SHP77 treated with DMSO at 0.1 percent for 48 hours (cell line): ENCODE data around the gene BNIPL.

Experiments used
- DNase-seq: peaks from one replicate; lab custom pipeline; 2025; lab: John Stamatoyannopoulos, UW

Gene BNIPL, protein sequence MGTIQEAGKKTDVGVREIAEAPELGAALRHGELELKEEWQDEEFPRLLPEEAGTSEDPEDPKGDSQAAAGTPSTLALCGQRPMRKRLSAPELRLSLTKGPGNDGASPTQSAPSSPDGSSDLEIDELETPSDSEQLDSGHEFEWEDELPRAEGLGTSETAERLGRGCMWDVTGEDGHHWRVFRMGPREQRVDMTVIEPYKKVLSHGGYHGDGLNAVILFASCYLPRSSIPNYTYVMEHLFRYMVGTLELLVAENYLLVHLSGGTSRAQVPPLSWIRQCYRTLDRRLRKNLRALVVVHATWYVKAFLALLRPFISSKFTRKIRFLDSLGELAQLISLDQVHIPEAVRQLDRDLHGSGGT

GRCh38 chr1:151036356-151036755, at the start of gene BNIPL:
BNIPL (plus strand) TSS chr1:151036586; CDS start chr1:151036726, 140 bp downstream.
- DNase-seq: no peak

- no peak for DNase-seq
Observed at GRCh38 chr1:150987924-150988323, 48.5 kb upstream of the BNIPL start.

- no peak for DNase-seq
Observed at GRCh38 chr1:150992626-150993025, 43.8 kb upstream of the BNIPL start.

- no peak for DNase-seq
Observed at GRCh38 chr1:150994248-150994647, 42.1 kb upstream of the BNIPL start.

DNA sequence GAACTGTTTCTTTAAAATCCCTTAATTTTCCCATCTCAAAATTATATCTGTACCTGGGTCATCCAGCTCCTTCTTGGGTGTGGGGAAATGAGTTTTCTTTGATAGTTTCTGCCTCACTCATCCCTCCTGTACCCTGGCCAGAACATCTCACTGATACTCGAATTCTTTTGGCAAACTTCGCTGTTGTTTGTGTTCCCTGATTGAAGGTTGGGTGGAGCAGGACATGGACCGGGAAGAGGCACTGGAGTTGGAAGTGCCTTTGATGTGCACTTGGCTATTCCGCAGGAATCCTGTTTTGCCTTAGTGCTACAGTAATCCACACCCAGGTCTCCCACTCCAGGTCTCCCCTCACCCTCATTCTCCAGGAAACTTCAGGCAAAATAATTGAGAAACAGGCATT, 40.9 kb upstream of the BNIPL start:
- DNase-seq: no peak

DNA sequence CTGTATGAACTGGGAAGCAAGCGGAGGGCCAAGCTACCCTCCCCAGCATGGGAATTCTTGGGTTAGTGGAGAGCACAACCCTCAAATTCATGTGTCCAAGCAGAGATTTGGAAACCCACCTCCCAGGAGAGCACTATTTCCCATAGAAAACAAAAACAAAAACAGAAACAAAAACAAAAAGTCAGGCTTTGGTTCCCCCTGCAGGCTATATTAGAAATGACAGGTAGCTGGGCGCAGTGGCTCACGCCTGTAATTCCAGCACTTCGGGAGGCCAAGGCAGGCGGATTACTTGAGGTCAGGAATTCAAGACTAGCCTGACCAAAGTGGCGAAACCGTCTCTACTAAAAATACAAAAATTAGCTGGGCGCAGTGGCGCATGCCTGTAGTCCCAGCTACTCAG, 40.5 kb upstream of the BNIPL start:
- peak; percentile 30 for DNase-seq

- no peak for DNase-seq
Observed at GRCh38 chr1:150997126-150997872, 39.1 kb upstream of the BNIPL start.

- no peak for DNase-seq
Observed at GRCh38 chr1:150997949-150998348, 38.4 kb upstream of the BNIPL start.

DNA sequence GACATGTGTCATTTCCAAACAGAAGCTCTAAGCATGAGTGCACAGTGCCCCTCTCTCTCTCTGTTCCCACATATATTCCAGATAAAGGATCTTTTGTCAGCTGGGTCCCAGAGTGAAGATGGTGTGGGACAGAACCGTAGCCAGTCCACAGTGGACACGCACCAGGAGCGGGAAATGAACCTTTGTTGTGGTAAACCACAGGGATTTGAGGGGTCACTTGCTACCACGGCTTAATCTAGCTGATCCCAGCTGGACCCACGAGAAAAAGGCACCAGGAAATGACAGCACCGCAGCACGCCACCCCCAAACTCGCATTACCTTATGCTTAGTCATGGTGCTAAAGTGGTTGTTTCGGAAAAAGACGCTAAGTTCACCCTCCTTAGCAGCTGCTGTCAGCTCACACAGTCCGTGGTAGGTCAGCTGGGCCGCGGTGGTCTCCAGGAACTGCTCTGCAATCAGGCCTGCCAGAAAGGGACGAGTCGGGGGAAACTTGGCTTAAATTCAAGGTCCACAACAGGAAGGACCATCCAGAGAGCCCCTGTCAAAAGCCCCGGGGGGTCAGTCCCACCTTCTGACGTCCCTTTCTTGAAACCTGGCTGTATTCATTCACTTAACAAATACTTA, 37.2 kb upstream of the BNIPL start:
- DNase-seq: no peak

DNA sequence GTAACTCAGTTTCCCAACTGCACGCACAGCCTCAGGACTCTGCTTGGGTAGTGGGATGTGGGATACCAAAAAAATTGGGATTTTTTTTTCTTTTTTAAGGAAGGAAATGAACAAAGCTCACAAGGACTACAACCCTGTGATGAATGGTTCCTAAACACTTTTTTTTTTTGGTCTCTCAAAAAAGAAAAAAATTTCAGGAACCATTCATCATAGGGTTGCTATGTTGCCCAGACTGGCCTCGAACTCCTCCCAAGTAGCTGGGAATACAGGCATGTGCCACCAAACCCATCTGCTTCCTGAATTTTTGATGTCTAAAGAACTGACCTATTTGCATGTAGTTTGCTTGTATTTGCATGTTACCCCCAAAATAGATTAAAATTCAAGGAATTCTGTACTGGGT, 36.5 kb upstream of the BNIPL start:
- DNase-seq: no peak

GRCh38 chr1:151000408-151000807, 36.0 kb upstream of the BNIPL start:
- no peak for DNase-seq

DNA sequence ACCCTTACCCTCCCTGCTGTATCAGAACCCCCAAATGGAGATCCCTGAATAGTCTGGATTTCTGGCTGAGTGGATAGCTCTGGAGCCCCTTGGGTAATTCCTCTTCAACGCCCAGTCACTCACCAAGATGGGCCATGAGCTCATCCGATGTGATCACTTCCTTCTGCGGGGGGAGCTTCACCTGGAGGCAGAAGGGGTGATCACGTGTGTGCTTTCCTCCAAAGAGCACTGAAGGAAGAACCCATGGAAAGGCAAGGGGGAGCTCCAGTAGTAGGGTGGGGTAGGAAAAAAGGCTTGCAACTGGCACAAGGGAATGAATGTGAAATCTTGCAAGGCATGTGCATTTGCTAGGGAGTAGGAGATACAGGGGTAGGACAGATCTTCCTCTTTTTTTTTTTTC, 34.8 kb upstream of the BNIPL start:
- DNase-seq: no peak

GRCh38 chr1:151002051-151002450, 34.3 kb upstream of the BNIPL start:
- no peak for DNase-seq

- DNase-seq: no peak
Observed at GRCh38 chr1:151002611-151003010, 33.8 kb upstream of the BNIPL start.

GRCh38 chr1:151003180-151003579, 33.2 kb upstream of the BNIPL start:
- no peak for DNase-seq

DNA sequence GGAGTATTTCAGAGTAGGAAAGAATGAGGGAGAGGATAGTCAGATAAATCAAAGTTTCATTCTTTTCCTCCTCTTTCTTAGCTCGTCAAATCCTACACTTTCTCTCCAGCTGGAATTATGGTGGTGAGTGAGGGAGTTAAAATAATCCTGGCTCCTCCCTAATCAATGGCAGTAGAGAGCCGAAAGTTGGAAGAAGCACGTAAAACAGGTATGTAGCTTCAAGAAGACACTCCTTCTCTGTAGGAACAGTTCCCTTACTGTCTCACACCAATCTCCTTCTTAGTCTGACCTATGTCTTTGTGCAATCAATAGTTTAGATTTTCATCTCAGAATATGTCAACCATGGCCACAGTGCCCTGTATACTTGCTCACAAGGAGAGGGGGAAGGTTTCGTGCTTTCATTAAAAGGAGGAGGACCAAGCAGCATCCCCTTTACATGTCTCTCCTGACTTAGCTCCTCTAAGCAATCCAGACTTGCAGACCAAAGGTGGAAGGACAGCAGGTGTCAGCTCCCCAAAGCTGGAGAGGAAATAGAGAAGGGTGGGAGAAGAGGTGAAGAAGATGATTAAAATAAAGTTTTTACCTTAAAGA, 30.6 kb upstream of the BNIPL start:
- DNase-seq: no peak

DNA sequence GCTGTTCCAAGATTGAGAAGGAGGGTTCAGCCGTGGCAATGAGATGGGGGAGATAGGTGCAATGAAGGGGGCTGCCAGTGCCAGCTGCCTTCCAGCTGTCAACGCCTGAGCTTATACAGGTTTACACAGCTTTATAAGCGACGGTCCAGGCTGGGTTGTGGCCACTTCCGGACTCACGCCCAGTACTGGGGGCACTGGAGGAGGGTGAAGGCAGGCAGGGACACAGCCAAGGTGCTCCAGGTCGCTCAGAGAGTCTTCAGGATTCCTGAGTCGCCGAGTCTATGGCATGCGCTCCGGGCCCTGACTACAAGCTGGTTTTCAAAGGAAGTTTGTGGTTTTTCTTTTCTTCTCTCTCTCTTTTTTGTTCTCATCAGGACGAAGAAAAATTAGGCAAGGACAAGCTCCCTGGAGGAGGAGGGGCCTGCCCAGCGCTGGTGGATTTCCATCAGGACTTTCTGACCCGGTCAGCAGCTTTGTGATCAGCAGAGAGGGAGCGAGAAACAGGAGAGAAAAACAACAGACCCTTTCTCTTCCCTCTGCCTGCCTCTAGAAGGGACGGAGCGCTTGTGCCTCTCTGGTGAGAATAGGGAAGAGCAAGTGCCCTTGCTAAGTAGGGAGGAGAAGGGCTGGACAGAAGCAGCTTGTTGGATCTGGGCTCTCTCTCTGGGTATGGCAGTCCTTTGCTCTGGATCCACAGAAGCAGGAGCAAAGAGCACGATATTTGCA, 29.9 kb upstream of the BNIPL start, which contains the start of gene MINDY1:
MINDY1 (minus strand) TSS at position 576 of the 726 bp plus-strand sequence. CDS start 4,285 bp downstream, outside the sequence.
- peak; percentile 95 for DNase-seq

DNA sequence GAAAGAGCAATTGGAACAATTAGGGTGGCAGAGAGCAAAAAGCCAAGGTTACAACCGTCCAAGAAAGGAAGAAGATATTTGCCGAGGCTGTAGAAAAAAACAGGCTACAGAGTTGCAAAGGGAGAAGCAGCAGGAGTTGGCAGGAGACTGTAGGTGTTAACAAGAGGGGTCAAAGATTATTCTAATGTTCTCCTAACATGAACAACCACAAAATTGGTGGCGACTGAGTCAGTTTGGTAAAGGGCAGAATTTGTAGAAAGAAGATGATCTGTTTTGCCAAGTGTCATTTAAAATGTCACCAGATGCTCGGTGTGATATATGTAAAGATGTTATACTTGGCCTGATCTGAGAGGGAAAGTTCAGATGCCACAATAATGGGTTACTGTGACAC, 28.5 kb upstream of the BNIPL start:
- DNase-seq: no peak

DNA sequence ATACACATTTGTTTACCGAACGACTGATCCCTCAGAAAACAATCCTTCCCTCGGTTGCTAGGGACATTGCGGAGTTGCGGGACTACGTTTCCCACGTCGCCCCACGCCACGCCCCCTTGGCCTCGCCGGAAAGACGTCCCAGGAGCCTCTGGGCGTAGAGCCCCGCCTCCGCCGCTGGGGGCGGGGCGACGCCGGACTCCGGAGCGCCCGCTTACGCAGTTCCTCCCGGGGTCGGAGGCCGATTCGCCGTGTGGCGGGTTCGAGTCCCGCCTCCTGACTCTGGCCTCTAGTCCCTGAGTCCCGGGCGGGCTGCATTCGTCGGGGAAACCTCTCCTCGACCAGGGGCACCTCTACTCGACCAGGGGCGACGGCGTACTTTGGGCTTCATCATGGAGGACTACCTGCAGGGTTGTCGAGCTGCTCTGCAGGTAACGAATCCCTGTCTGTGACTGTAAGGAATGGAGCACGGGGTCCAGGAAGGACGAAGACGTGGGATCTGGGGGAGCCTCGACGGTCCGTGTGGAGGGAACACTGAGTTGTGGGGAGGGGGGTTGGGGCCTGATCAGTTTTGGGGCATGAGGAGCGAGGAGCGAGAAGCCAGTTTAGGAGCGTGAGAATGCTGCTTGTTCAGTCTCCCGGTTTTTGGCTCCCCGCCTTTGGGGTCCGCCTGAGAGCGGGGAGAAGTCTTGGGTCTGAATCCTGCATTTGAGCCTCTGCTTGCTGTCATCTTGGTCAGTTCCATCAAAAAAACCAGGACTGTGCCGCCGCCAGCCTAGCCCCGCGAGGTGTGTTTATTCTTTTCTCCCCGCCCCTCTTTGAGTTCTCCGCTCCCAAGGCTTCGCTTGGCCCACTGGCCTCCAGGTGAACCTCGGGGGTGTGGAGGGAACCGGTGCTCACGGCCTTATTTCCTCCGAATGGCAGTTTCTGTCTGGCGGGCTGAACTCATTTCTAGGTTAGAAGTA, 27.9 kb upstream of the BNIPL start, which contains the start of gene PRUNE1:
PRUNE1 (plus strand) TSS at position 206 of the 962 bp plus-strand sequence; CDS start at position 390, 184 bp downstream.
- peak; percentile 96 for DNase-seq

DNA sequence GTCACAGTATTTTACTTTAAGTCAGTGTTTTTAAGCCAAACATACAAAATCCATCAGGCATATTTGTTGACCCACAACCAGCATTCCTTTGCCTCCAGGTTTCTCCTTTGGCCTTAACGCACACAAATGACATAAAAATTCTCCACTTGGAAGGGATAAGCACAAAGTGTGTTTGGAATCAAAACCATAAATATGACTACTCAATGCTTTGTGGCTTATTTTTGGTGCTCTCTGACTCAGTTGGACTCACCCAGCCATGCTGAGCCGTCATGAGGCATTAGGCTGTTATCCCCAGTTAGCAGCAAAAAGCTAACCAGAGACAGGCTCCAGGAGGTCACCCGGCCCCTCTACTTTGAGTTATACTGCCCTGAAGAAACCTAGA, 27.2 kb upstream of the BNIPL start:
- no peak for DNase-seq
